PC-9 (cell line): Measurements from ENCODE around the gene XPNPEP1.

Experiments used
- EZH2 ChIP-seq: fragments of 200-600 bp; sonication (generic); IDR thresholded peaks from 2 replicates; pipeline ENCODE4 v1.8.0; 2017; ENCODE audit warnings: antibody characterized with exemption, low read depth
- TF ChIP-seq, protein P1 (sequence below): fragments of 200-600 bp; sonication (generic); conservative IDR thresholded peaks from 2 replicates; pipeline ENCODE4 v1.6.1; 2017; ENCODE audit warnings: mixed run types, antibody characterized with exemption, mild to moderate bottlenecking, moderate library complexity

DNA sequence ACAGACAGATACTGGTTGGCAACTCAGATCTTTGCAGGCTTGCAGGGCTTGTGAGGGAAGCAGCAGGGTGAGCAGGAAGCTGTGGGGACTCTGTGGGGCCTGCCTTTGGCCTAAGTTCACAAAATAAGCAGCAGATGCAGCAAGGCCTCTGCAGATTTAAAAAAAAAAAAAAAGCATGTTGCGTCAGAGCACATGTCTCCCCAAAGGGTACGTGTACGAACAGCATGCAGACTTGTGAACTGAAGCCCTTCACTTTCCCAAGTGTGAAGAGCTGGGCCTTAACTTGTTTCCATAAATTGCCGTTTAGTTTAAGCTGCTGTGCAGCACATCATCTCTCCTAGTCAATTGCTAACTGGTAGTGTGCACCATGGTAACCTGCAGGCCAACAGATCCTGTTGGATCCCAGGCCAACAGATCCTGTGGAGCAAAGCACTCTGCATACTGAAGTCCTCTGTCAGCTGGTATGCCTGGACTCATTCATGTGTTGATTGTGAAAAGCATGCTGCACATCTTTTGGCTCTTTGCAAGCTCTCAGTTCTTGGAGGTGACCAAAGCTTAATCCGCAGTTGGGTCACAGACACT is 10.8 kb upstream of the XPNPEP1 start:
- TF ChIP-seq, protein P1, sequence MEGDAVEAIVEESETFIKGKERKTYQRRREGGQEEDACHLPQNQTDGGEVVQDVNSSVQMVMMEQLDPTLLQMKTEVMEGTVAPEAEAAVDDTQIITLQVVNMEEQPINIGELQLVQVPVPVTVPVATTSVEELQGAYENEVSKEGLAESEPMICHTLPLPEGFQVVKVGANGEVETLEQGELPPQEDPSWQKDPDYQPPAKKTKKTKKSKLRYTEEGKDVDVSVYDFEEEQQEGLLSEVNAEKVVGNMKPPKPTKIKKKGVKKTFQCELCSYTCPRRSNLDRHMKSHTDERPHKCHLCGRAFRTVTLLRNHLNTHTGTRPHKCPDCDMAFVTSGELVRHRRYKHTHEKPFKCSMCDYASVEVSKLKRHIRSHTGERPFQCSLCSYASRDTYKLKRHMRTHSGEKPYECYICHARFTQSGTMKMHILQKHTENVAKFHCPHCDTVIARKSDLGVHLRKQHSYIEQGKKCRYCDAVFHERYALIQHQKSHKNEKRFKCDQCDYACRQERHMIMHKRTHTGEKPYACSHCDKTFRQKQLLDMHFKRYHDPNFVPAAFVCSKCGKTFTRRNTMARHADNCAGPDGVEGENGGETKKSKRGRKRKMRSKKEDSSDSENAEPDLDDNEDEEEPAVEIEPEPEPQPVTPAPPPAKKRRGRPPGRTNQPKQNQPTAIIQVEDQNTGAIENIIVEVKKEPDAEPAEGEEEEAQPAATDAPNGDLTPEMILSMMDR, result no peak
- no peak for TF ChIP-seq EZH2
